ENCODE data around the gene SPATA12.

The SPATA12 gene, protein sequence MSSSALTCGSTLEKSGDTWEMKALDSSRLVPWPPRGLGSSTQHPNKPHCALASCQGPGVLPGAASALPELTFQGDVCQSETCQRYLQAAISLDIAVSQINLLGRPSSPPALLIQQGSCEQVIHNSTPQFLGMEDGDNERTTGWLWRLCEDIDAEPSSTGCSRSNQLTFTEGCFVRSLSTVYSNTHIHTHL

DNA sequence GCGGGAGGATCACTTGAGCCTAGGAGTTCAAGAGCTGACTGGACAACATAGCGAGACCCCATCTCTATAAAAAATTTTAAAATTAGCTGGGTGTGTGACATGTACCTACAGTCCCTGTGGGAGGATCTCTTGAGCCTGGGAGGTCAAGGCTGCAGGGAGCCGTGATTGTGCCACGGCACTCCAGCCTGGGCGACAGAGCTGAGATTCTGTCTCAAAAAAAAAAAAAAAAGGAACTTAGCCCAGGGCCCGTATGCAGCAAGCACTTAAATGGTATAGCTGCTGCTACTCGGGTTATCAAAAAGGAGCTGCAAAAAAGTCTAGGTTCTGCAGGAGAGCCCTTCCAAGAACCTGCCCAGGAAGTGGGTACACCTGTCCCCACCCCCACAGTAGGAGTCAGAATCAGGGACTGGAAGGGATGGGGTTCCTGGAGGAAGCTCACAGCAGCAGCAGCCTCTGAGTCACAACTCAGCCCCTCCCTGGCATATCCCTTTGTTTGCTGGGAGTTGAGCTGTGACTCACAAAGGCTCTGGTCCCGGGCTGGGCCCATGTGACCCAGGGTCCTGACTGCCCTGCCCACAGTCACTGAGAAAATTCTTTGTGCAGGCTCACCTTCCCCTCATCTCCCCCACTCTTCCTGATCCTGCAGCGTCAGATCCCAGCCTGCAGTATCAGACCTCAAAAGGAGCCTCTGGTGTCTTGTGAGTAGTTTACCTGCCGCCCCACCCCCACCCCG lies at the start of gene SPATA12:
SPATA12 (plus strand) TSS at position 576 of the 733 bp plus-strand sequence. CDS start 13,031 bp downstream, outside the sequence.
- Histone ChIP-seq H3K36me3 (ENCODE audit: control insufficient read depth, low read depth, low read length) (no peaks in the 10 kb centered on the region), H3K4me3 (ENCODE audit: low read length) (no peak within 1 kb of the TSS), H3K4me1 (ENCODE audit: control insufficient read depth, low read depth, low read length) (peaks cover 20% of the 10 kb centered on the region), H3K27me3 (ENCODE audit: control insufficient read depth, insufficient read depth, low read length) (no peaks in the 10 kb centered on the region), H3K9me3 (ENCODE audit: control insufficient read depth, low read depth, low read length) (no peaks in the 10 kb centered on the region), H3K9ac (ENCODE audit: low read length) (peak within 1 kb of the TSS; percentile 45), H3K27ac (ENCODE audit: low read length) (peak within 1 kb of the TSS; percentile 49)

DNA sequence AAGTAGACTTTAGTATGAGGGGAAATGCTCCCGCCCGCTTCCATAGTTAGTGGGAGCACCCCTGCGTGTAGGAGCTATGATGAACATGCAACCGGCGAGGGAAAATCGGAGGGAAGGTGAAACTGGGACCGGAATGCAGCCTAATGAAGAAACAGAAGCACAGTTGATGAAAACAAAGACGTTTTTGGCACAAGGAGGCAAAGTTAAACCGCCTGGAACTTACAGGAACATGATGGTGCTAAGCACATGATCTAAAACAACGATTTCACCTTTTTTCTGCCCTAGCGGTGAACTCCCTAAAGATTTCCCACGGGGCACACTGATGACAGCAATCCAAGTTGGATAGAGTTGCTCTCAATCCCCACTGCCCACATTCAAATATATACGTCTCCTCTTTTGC lies 49.4 kb upstream of the SPATA12 start:
- no peaks in the 10 kb centered on the region for H3K9me3 ChIP-seq (ENCODE audit: control insufficient read depth, low read depth, low read length)
- H3K9ac ChIP-seq (ENCODE audit: low read length): no peak overlapping the region
- no peaks in the 10 kb centered on the region for H3K27me3 ChIP-seq (ENCODE audit: control insufficient read depth, insufficient read depth, low read length)
- H3K27ac ChIP-seq (ENCODE audit: low read length): no peak overlapping the region
- H3K4me1 ChIP-seq (ENCODE audit: control insufficient read depth, low read depth, low read length): no peaks in the 10 kb centered on the region
- no peaks in the 10 kb centered on the region for H3K36me3 ChIP-seq (ENCODE audit: control insufficient read depth, low read depth, low read length)
- no peak overlapping the region for H3K4me3 ChIP-seq (ENCODE audit: low read length)

DNA sequence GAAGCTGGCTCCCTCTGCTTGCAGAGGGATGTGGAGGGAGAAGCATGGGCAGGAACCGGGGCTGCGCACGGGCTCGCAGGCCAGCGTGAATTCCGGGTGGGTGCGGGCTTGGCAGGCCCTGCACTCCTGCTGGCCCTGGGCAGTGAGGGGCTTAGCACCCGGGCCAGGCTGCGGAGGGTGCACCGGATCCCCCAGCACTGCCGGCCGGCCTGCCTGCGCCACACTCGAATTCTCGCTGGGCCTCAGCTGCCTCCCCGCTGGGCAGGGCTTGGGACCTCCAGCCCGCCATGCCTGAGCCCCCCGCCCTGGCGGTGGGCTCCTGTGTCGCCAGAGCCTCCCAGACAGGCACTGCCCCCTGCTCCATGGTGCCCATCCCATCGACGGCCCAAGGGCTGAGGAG lies 47.6 kb upstream of the SPATA12 start:
- Histone ChIP-seq H3K9me3 (ENCODE audit: control insufficient read depth, low read depth, low read length) (no peaks in the 10 kb centered on the region), H3K27ac (ENCODE audit: low read length) (no peak overlapping the region), H3K4me3 (ENCODE audit: low read length) (no peak overlapping the region), H3K27me3 (ENCODE audit: control insufficient read depth, insufficient read depth, low read length) (no peaks in the 10 kb centered on the region), H3K36me3 (ENCODE audit: control insufficient read depth, low read depth, low read length) (no peaks in the 10 kb centered on the region), H3K4me1 (ENCODE audit: control insufficient read depth, low read depth, low read length) (peaks cover 14% of the 10 kb centered on the region), H3K9ac (ENCODE audit: low read length) (no peak overlapping the region)

DNA sequence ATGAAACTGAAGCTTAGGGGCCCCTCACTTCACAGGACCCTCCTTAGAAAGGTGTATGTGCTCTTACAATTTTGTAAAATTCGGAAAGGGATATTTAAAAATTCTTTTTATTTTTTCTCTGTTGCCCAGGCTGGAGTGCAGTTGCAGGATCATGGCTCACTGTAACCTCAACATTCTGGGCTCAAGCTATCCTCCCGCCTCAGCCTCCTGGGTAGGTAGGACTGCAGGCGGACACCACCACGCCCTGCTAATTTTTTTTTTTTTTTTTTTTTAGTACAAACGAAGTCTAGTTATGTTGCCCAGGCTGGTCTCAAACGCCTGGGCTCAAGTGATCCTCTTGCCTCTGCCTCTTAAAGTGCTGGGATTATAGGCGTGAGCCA lies 45.1 kb upstream of the SPATA12 start:
- Histone ChIP-seq H3K27me3 (ENCODE audit: control insufficient read depth, insufficient read depth, low read length) (no peaks in the 10 kb centered on the region), H3K9ac (ENCODE audit: low read length) (no peak overlapping the region), H3K36me3 (ENCODE audit: control insufficient read depth, low read depth, low read length) (no peaks in the 10 kb centered on the region), H3K4me1 (ENCODE audit: control insufficient read depth, low read depth, low read length) (peaks cover 14% of the 10 kb centered on the region), H3K9me3 (ENCODE audit: control insufficient read depth, low read depth, low read length) (no peaks in the 10 kb centered on the region), H3K4me3 (ENCODE audit: low read length) (no peak overlapping the region), H3K27ac (ENCODE audit: low read length) (no peak overlapping the region)

DNA sequence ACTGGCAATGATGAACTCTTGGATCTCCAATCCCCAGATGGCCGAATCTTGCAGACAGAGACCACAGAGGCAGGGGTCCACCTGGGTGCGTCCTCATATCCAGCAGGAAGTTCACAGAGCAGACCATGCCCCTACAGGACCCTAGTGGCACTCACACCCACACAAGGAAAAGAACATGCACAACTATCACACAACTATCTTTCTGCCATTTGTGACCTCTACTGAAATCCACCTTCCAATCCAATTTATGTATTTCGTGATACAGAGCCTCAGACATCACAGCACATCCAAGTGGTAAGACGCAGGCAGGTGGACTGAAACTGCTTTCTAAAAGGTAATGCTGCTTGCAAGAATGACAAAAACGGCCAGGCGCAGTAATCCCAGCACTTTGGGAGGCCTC lies 44.6 kb upstream of the SPATA12 start:
- no peaks in the 10 kb centered on the region for H3K27me3 ChIP-seq (ENCODE audit: control insufficient read depth, insufficient read depth, low read length)
- H3K4me1 ChIP-seq (ENCODE audit: control insufficient read depth, low read depth, low read length): peaks cover 14% of the 10 kb centered on the region
- no peaks in the 10 kb centered on the region for H3K9me3 ChIP-seq (ENCODE audit: control insufficient read depth, low read depth, low read length)
- no peaks in the 10 kb centered on the region for H3K36me3 ChIP-seq (ENCODE audit: control insufficient read depth, low read depth, low read length)
- H3K4me3 ChIP-seq (ENCODE audit: low read length): no peak overlapping the region
- no peak overlapping the region for H3K9ac ChIP-seq (ENCODE audit: low read length)
- H3K27ac ChIP-seq (ENCODE audit: low read length): no peak overlapping the region

DNA sequence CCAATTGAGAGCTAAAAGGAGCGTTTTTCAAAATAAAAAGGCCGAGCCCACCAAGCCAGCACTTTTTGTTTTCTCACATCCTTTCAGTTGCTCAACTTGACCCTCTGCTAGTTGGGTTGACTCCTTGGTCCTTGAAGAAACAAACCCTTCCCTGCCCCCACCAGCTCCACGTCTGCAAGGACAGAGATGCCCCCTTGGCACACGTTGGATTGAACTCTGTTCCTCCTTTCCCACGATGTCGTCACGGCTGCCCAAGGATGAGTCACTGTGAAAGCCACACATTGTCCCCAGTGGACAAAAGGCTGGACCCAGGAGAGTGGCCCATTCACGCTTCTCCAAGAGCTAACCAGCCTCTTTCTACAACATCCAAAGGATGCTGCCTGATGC lies 43.0 kb upstream of the SPATA12 start:
- no peaks in the 10 kb centered on the region for H3K9me3 ChIP-seq (ENCODE audit: control insufficient read depth, low read depth, low read length)
- no peak overlapping the region for H3K4me3 ChIP-seq (ENCODE audit: low read length)
- H3K27me3 ChIP-seq (ENCODE audit: control insufficient read depth, insufficient read depth, low read length): no peaks in the 10 kb centered on the region
- H3K9ac ChIP-seq (ENCODE audit: low read length): peak overlapping the region; percentile 15
- no peak overlapping the region for H3K27ac ChIP-seq (ENCODE audit: low read length)
- peaks cover 14% of the 10 kb centered on the region for H3K4me1 ChIP-seq (ENCODE audit: control insufficient read depth, low read depth, low read length)
- no peaks in the 10 kb centered on the region for H3K36me3 ChIP-seq (ENCODE audit: control insufficient read depth, low read depth, low read length)

DNA sequence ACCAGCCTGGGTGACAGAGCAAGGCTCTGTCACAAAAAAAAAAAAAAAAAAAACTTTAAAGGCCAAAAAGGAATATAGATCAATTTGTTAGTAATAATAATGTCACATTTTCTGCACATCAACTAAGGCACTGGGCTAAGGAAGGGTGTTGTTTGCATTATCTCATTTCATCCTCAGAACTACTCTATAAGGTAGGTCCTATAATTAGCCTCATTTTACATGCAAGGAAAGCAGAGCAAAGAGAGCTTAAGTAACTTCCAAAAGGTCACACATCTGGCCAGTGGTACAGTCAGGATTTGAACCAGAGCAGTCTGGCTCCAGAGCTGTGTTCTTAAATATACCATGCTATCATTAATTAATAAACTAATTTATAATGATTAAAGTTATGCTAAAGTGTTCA lies 42.2 kb upstream of the SPATA12 start:
- no peaks in the 10 kb centered on the region for H3K27me3 ChIP-seq (ENCODE audit: control insufficient read depth, insufficient read depth, low read length)
- H3K9me3 ChIP-seq (ENCODE audit: control insufficient read depth, low read depth, low read length): no peaks in the 10 kb centered on the region
- no peak overlapping the region for H3K4me3 ChIP-seq (ENCODE audit: low read length)
- H3K36me3 ChIP-seq (ENCODE audit: control insufficient read depth, low read depth, low read length): no peaks in the 10 kb centered on the region
- H3K9ac ChIP-seq (ENCODE audit: low read length): no peak overlapping the region
- H3K27ac ChIP-seq (ENCODE audit: low read length): no peak overlapping the region
- peaks cover 14% of the 10 kb centered on the region for H3K4me1 ChIP-seq (ENCODE audit: control insufficient read depth, low read depth, low read length)

DNA sequence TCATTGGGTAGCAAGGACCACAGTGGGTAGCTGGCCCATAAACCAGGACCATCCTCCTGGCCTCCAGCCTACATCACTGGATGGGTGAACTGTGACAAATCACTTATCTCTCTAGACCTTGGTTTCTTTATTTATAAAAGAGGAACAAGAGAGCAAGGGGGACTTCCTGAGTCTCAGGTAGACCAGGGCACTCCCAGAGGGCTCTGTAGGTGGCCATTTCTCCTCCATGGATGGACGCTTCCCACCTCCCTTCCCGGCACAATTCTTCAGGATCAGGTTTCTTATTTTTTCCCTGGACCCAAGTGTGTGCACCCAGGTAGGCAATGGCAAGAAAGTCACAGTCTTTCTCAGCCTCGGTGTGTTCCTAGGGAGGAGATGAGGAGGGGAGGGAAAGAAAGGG lies 41.4 kb upstream of the SPATA12 start:
- Histone ChIP-seq H3K27me3 (ENCODE audit: control insufficient read depth, insufficient read depth, low read length) (no peaks in the 10 kb centered on the region), H3K9me3 (ENCODE audit: control insufficient read depth, low read depth, low read length) (no peaks in the 10 kb centered on the region), H3K4me1 (ENCODE audit: control insufficient read depth, low read depth, low read length) (peaks cover 14% of the 10 kb centered on the region), H3K4me3 (ENCODE audit: low read length) (no peak overlapping the region), H3K27ac (ENCODE audit: low read length) (no peak overlapping the region), H3K36me3 (ENCODE audit: control insufficient read depth, low read depth, low read length) (no peaks in the 10 kb centered on the region), H3K9ac (ENCODE audit: low read length) (no peak overlapping the region)

DNA sequence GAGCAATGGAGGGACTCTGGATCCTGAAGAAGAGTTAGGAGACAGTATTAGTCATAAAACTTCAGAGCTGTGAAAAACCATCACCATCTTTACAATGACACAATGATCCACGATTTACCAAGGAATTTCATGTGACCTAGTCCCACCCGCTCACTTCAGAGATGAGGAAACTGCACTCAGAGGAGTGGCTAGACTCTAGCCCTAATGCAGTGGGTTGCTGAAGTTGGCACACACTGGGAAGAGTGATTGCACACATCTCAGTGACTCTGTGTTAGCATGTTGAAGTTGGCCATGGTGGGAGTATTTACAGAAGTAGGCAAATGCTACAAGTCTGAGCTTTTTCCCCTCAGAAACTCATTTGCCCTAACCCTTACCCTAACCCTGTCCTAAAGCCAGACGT lies 35.2 kb upstream of the SPATA12 start:
- H3K9me3 ChIP-seq (ENCODE audit: control insufficient read depth, low read depth, low read length): no peaks in the 10 kb centered on the region
- no peak overlapping the region for H3K9ac ChIP-seq (ENCODE audit: low read length)
- H3K27ac ChIP-seq (ENCODE audit: low read length): no peak overlapping the region
- H3K36me3 ChIP-seq (ENCODE audit: control insufficient read depth, low read depth, low read length): no peaks in the 10 kb centered on the region
- H3K4me3 ChIP-seq (ENCODE audit: low read length): no peak overlapping the region
- no peaks in the 10 kb centered on the region for H3K27me3 ChIP-seq (ENCODE audit: control insufficient read depth, insufficient read depth, low read length)
- H3K4me1 ChIP-seq (ENCODE audit: control insufficient read depth, low read depth, low read length): no peaks in the 10 kb centered on the region

DNA sequence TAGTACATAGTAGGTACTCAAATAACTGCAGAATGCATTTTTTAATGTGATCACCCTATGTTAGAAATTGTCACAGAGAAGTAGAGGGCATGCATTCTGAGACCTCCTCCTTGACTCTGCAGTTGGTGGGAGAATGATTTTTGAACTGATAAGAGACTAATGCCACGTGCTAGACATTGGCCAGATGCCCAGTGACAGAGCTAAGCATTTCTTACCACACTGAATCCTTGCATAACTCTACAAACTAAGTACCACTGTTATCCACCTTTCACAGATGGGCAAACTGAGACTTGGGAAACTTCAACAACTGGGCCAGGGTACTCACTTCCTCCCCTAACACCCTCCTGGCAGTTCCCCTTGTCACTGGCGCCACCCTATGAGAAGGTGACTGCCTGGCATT lies 33.5 kb upstream of the SPATA12 start:
- Histone ChIP-seq H3K9ac (ENCODE audit: low read length) (no peak overlapping the region), H3K27me3 (ENCODE audit: control insufficient read depth, insufficient read depth, low read length) (no peaks in the 10 kb centered on the region), H3K9me3 (ENCODE audit: control insufficient read depth, low read depth, low read length) (no peaks in the 10 kb centered on the region), H3K4me1 (ENCODE audit: control insufficient read depth, low read depth, low read length) (no peaks in the 10 kb centered on the region), H3K4me3 (ENCODE audit: low read length) (no peak overlapping the region), H3K27ac (ENCODE audit: low read length) (no peak overlapping the region), H3K36me3 (ENCODE audit: control insufficient read depth, low read depth, low read length) (no peaks in the 10 kb centered on the region)

DNA sequence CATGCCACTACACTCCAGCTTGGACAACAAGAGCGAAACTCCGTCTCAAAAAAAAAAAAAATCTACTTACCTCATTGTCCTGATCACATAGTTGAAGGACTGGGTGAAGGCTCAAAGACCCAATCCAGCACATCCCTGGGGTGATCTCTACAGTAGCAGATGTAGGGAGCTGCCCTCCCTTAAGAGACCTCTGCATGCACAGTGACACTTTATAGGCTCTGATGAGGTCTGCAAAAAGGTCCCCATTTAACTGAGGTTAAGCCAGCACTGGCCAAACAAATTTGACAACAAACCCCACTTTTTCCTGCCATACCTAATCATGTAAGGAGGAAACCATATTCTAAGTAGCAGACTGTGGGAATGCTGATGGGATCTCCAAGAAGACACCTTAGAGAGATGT lies 31.1 kb upstream of the SPATA12 start:
- Histone ChIP-seq H3K4me3 (ENCODE audit: low read length) (no peak overlapping the region), H3K9me3 (ENCODE audit: control insufficient read depth, low read depth, low read length) (no peaks in the 10 kb centered on the region), H3K9ac (ENCODE audit: low read length) (no peak overlapping the region), H3K4me1 (ENCODE audit: control insufficient read depth, low read depth, low read length) (no peaks in the 10 kb centered on the region), H3K36me3 (ENCODE audit: control insufficient read depth, low read depth, low read length) (no peaks in the 10 kb centered on the region), H3K27ac (ENCODE audit: low read length) (no peak overlapping the region), H3K27me3 (ENCODE audit: control insufficient read depth, insufficient read depth, low read length) (no peaks in the 10 kb centered on the region)

DNA sequence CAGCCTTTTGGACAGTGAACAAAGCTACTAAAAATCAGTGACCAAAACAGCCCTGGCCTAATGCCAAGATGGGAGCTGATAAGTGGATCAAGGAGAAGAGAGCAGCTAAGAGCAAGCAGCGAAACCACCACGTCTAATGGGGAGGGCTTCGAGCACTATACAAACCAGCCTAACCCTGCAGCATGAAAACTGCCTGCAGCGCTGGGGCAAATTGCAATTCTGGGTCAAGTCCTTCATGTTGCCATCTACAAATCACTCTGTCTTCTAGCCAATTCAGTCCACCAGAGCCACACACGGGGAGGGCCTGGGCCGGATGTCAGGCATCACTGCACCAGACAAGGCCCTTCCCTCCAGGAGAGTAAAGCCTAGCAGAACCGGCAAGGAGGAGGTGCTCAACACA lies 30.5 kb upstream of the SPATA12 start:
- H3K27me3 ChIP-seq (ENCODE audit: control insufficient read depth, insufficient read depth, low read length): no peaks in the 10 kb centered on the region
- H3K4me1 ChIP-seq (ENCODE audit: control insufficient read depth, low read depth, low read length): no peaks in the 10 kb centered on the region
- H3K4me3 ChIP-seq (ENCODE audit: low read length): no peak overlapping the region
- H3K9me3 ChIP-seq (ENCODE audit: control insufficient read depth, low read depth, low read length): no peaks in the 10 kb centered on the region
- no peak overlapping the region for H3K27ac ChIP-seq (ENCODE audit: low read length)
- H3K36me3 ChIP-seq (ENCODE audit: control insufficient read depth, low read depth, low read length): no peaks in the 10 kb centered on the region
- H3K9ac ChIP-seq (ENCODE audit: low read length): no peak overlapping the region

All from iPS-18a (cell line).